Measurements from ENCODE around the gene NAPEPLD. TPM values are rescaled to one million over a fixed set of nuclear protein-coding genes. Genes with fewer than 3 reads are reported as not detected.

NAPEPLD gene
- total RNA-seq, 1 donor from 2014 or later: 7.6 TPM

GRCh38 chr7:103051519-103051918, 97.4 kb downstream of the NAPEPLD start:
- Mint-ChIP-seq H3K27me3 (ENCODE audit: low read depth, unreplicated experiment) (no peaks in the 10 kb centered on the region), H3K36me3 (ENCODE audit: low read depth, unreplicated experiment) (peaks cover 20% of the 10 kb centered on the region), H3K4me1 (ENCODE audit: low read depth, unreplicated experiment) (no peaks in the 10 kb centered on the region), H3K4me3 (ENCODE audit: unreplicated experiment) (no peak overlapping the region), H3K27ac (ENCODE audit: unreplicated experiment) (no peak overlapping the region), H3K9me3 (ENCODE audit: unreplicated experiment) (peaks cover 12% of the 10 kb centered on the region)
- H3K36me3 ChIP-seq (ENCODE audit: insufficient read depth, low read length): no peaks in the 10 kb centered on the region
- H3K79me2 ChIP-seq (ENCODE audit: insufficient read depth, low read length): no peaks in the 10 kb centered on the region
- H3K9me3 ChIP-seq (ENCODE audit: insufficient read depth, low read depth, low read length): peaks cover 4% of the 10 kb centered on the region
- no peak overlapping the region for H3K4me2 ChIP-seq (ENCODE audit: low read length)
- no peak for DNase-seq (ENCODE audit: low read depth)
- no peaks in the 10 kb centered on the region for H3K4me1 ChIP-seq (ENCODE audit: insufficient read depth, low read length)
- no peak overlapping the region for H2AFZ ChIP-seq (ENCODE audit: low read depth, low read length)
- H3K9ac ChIP-seq (ENCODE audit: low read length): no peak overlapping the region
- H4K20me1 ChIP-seq (ENCODE audit: insufficient read depth, low read length): no peaks in the 10 kb centered on the region
- H3K4me3 ChIP-seq (ENCODE audit: insufficient read depth, low read depth, low read length): no peak overlapping the region
- FAIRE-seq: no peak
- TF ChIP-seq EZH2 (IDR thresholded peaks at IDR 0.05; ENCODE audit: insufficient read depth, low read length): no peak
- H3K27ac ChIP-seq (ENCODE audit: low read depth, low read length): no peak overlapping the region
- H3K27me3 ChIP-seq (ENCODE audit: insufficient read depth, low read length): no peaks in the 10 kb centered on the region

Other genes starting within 250 kb of the NAPEPLD start
- gene LRRC17, start 236.1 kb downstream of the NAPEPLD start, total RNA-seq: 61.2 and 63.4 TPM in 2 replicates
- 1.2 and 1.6 TPM in 2 replicates for gene FBXL13, start 74.3 kb downstream of the NAPEPLD start, total RNA-seq
- gene ARMC10, start 74.0 kb downstream of the NAPEPLD start, total RNA-seq: 27.5 and 29.2 TPM in 2 replicates
- gene PMPCB, start 148.3 kb upstream of the NAPEPLD start, total RNA-seq: 44.9 and 47.6 TPM in 2 replicates
- 33.9 and 40.0 TPM in 2 replicates for gene DNAJC2, start 195.7 kb upstream of the NAPEPLD start, total RNA-seq
- gene PSMC2, start 198.5 kb upstream of the NAPEPLD start, total RNA-seq: 144 and 146 TPM in 2 replicates

Data from astrocyte (in vitro differentiated cells and primary cell).